Kidney capillary endothelial cell (primary cell): ENCODE data around the gene PEX12.
"Not testable (repeated sequence)": the region's sequence is repeated elsewhere in the genome, so short reads cannot be mapped to it uniquely, and the experiment has no call there.

Experiments
- DNase-seq: peaks from one replicate; pipeline ENCODE4 v3.0.0-alpha.2; 2018; ENCODE audit warnings: low spot score

The PEX12 gene

GRCh38 chr17:35578197-35578928, at the start of gene PEX12:
Gene PEX12, minus strand, starts transcription at chr17:35578571. Its CDS starts 550 bp downstream, at chr17:35578021.
- DNase-seq, result peak; percentile 77

GRCh38 chr17:35627417-35627816, 49.0 kb upstream of the PEX12 start:
- no peak for DNase-seq

GRCh38 chr17:35621768-35622167, 43.4 kb upstream of the PEX12 start:
- no peak for DNase-seq

DNA sequence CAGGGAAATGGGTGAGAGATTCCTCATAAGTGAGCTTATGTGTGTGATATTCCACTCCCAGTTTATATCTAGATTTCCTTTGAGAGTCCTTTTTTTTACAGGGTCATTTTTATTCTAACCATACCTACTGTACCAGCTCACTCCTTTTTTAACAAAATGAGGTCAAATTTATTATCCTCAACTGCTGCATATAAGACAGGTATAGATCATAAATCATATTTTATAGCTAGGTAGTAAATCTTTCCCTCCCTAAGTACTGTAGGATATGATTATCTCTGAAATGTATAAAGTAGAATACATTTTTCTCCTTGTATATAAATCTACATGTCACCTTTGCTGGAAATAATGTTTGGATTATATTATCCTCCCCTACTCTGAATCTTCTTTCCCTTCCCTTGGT, 40.3 kb upstream of the PEX12 start:
- no peak for DNase-seq

DNA sequence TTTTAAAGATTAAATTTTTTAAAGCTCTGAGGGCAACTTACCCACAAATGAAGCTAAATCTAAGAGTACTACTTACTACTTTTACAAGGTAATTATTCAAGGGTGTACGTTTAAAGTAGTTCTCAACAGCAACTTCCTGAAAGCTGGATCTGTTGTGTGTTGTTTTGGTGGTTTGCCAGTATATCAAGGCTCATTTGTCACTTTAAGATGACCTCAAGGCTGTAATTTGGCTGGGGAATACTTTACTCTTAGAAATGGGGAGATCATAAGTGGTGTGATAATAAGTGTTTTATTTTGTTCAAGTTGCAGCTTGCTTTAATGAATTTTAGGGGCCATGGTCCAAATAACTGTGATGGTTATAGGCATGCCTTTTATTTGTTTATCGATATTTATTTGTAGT, 39.1 kb upstream of the PEX12 start:
- no peak for DNase-seq

GRCh38 chr17:35616536-35616935, 38.2 kb upstream of the PEX12 start:
- DNase-seq, result no peak

DNA sequence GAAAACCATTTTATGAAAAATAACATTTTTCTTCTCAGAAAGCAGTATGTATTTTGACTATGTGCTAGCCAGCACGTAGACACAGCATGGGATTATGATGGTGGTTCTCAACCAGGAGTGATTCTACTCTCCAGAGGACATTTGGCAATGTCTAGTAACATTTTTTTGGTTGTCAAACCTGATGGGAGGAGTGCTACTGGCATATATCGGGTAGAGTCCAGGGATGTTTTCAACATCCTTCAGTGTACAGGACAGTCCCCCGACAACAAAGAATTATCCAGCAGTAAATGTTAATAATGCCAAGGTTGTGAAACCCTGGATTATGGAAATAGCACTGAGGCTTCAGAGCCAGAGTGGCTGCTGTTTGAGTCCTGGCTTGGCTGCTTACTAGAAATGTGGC, 36.4 kb upstream of the PEX12 start:
- no peak for DNase-seq

DNA sequence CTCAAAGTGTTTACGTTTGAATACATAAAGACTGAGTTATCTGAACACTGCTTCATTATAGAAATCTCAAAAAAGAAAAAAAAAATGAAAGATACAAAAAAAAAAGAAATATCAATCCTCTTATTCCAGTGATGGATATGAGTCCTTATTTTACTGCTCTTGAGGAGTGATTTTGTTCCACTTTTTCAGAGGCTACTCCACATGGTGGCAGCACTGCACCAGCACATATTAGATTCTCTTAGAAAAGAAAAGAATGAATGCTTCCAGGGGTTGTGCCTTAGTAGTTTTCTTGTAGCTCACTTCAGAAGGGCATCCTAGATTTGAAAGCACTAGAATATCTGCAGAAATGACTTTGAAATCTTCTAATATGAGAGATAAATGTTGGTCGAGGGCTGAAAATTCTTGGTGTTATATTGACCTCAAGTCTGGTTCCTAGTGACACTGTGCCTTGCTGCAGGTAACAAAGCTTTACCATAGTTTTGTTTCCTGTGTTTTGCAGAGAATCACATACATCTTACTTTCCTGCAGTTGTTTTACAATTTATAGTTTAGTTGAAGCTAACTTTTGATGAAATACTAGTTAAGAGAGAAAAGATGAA, 34.7 kb upstream of the PEX12 start:
- DNase-seq, result peak; percentile 40

GRCh38 chr17:35610746-35611145, 32.4 kb upstream of the PEX12 start:
- DNase-seq, result not testable (repeated sequence)

- no peak for DNase-seq
These were observed 31.5 kb upstream of the PEX12 start for GRCh38 chr17:35609831-35610230.

DNA sequence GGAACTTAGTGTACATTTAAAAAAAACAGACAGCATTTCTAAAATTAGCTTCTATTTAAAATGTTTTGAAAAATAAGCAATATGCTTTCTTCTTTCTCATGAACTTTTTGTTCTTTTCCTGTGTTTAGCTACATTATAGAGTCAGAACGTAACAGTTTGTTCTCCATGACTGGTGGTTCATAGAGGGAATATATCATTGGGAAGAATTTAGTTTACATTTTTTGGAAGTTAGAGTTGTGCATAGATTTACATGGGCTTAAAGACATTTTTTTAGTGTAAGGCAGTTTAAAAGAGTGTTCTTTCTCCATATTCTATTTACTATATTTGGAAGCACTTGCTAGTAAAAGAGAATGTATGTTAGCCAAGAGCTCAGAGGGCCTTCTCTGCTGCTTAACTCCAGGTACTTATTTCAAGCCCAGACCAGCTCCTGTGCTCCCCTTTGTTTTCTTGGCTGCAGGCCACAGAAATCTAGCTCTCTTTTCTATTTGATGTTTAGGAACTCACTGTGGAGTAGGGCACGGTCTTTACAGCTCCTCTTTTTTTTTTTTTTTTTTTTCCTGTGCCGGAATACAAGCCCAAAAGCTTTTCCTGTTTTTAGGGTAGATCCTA, 29.0 kb upstream of the PEX12 start:
- DNase-seq, result no peak

GRCh38 chr17:35605678-35606077, 27.3 kb upstream of the PEX12 start:
- DNase-seq, result no peak

- no peak for DNase-seq
These were observed 25.3 kb upstream of the PEX12 start for GRCh38 chr17:35603674-35604073.

GRCh38 chr17:35597604-35598003, 19.2 kb upstream of the PEX12 start:
- no peak for DNase-seq

GRCh38 chr17:35596530-35597233, 18.3 kb upstream of the PEX12 start:
- no peak for DNase-seq

GRCh38 chr17:35596072-35596471, 17.7 kb upstream of the PEX12 start:
- no peak for DNase-seq

GRCh38 chr17:35588196-35588920, 10.0 kb upstream of the PEX12 start:
- DNase-seq, result peak; percentile 30

DNA sequence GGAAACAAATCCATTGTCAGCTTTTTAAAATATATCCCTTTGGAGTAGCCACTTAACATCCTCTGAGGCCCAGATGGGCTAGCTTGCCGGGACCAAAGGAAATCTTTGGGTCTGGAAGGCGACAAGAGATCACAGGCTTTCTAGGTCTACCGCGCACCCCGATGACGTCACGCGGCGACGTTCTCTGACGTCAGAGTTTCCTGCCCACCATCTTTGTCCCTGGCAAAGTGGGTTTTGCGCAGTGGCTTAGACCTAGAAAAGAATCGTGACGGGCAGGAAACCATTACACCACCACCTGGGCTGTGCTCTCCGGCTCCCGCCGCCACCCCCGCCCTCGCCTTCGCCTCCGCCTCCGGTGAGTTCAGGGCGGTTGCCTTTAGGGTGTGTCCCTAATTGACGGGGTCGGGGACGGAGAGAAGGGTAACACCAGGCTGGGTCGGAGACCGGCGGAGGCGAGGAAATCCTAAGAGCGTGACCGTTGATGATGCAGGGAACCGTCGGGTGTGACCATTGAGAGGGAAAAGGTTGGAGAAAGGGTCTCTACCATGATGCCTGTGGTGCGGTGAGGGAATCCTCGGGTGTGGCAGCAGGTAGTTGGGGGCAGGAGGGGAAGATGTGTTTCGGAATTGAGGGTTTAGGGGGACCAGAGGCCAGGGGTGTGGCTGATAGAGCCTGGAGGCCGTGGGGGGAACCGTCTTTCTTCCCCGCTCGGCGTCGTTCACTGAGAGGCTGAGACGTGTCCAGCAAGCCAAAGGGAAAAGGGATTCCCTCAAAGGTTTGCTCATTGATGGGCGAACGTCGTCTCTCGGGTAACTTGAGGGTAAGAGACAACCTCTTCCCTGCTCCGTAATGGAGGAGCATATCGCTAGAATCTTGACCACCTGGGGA, 8.9 kb upstream of the PEX12 start, which contains the start of gene AP2B1:
Gene AP2B1, plus strand, starts transcription at position 249 of the 888 bp plus-strand sequence. CDS start 6,709 bp downstream, outside the sequence.
- peak; percentile 94 for DNase-seq

DNA sequence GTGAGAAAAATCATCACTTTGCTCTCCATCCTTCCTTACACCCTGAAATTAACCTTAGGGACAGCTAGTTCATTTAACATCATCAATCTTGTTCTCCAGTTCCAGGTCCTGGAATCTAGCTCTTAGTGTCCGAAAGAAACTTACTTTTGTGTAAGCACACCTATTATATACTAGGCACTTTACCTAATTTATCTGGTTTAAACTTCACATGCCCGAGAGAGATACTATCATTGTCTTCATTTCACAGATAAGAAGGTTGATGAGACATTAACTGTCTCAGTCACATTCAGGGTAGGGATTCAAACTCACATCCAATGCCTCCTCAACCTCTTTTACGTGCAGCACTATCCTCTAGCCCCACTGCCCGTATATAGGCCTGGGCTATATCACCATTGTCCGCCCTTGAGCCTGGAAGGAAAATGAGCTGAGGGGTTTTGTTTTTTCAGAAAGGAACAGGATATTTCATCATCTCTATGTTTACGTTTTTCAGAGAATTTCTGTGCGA, 8.2 kb upstream of the PEX12 start:
- no peak for DNase-seq

DNA sequence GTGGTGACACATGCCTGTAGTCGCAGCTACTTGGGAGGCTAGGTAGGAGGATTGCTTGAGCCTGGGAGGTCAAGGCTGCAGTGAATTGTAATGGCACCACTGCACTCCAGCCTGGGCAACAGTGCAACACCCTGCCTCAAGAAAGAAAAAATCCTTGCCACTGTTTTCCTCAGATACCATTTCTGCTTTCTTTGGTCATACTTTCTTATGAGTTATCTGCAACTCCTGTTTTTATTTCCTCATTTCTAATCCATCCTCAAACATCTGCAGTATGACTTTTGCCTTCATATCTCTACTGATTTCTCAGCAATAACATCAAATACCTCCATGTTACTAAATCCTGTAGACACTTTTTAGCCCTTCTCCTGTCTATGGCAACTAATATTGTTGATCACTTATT, 5.7 kb upstream of the PEX12 start:
- DNase-seq, result no peak

DNA sequence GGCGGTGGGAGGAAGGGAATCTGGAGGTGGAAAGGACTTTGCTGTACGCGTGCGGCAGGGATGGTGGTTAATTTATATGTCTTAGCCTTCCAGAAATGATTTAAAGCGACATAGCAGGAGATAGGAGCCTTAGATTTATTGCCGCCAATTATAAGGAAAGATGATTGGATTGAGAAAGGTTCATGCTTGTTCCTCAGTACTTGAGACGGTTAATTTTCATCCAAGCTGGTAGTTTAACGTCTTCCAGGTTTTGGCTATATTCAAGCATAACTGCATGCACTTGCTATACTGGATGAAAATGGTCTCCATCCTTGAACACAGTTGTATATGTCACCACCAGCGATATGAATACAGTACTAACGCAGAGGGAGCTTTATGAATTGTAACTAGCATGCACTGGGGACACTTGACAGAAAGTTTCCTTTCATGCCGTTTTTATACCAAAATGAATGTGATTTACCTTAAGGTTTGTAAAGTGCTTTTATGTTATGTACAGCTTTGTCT, 610 bp upstream of the PEX12 start:
- no peak for DNase-seq
